NCI-H1092 (cell line): ENCODE results near the gene TTC31.

Experiments
- DNase-seq: peaks from one replicate; lab custom pipeline; 2025; lab: John Stamatoyannopoulos, UW

Gene TTC31

DNA sequence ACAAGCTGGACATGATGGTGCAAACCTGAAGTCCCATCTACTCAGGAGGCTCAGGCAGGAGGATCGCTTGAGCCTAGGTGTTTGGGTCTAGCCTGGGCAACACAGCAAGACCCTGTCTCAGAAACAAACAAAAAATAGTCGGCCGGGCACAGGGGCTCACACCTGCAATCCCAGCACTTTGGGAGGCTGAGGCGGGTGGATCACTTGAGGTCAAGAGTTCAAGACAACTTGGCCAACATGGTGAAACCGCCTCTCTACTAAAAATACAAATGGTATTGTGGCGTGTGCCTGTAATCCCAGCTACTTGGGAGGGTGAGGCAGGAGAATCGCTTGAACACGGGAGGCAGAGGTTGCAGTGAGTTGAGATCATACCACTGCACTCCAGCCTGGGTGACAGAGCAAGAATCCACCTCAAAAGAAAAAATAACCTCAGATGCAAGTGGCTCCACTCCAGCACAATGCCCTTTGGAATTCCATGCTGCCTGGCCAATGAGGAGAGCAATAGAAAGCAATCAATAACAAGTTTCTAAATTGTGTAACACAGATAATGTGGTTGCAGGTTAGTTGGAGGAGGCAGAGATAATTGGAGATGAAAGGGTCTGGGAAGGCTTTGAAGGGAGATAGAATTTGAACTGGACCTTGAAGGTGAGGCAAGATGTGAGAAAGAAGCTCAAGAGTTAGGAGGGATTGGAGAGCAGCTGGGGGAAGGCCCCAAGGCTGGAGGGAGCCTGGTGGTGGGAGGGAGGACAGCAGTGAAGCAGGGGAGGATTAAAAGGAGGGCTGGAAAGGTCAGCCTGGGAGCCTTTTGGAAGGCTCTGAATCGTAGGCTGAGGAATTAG lies 6.0 kb downstream of the TTC31 start:
- no peak for DNase-seq

DNA sequence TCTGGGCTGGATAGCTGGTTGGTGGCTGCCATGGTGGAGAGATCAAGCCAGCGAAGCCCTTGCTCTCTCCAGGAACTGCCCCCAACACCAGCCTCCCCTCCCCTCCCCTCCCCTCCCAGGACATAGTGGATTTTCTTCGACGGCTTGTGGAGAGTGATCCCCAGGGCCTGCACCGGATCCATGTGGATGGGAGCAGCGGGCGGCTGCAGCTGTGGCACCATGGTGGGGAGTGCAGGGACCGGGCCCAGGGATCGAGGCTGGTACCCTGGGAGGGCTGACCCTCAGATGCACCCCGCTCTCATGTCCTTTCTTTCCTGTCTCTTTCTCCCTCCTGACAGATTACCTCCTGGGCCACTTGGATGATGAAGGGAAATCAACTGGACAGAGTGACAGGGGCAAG lies 7.0 kb downstream of the TTC31 start:
- no peak for DNase-seq

DNA sequence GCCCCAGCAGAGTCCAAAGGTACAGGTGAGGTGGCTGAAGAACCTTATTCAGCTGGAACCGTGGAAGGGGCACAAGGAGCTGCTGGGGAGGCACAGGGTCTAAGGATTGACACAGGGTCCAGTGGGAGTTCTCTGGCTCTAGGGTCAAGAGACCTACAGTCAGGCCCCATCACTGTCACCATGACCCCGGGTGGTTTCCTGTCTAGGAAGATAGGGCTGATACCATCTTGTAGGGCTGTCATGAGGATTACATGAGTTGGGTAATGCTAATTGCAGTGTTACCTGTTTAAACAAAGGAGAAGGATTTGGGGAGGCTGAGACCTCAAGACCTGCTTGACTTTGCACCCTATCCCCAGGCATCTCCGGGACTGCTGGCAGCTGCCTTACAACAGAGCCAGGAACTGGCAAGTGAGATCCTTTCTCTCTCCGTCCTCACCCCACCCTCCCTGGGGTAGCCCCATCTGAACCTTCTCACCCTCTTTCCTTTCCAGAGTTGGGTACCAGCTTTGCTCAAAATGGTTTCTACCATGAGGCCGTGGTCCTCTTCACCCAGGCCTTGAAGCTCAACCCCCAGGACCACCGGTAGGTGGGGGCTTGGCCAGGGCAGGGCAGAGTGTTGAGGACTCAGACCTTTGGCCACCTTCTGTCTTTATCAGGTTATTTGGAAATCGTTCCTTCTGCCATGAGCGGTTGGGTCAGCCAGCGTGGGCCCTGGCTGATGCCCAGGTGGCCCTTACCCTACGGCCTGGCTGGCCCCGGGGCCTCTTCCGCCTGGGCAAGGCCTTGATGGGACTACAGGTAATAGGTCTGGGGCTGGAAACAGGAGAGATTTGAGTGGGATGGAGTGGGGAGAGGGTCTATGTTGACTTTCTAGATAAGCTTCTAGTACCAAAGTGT lies 9.0 kb downstream of the TTC31 start:
- no peak for DNase-seq

DNA sequence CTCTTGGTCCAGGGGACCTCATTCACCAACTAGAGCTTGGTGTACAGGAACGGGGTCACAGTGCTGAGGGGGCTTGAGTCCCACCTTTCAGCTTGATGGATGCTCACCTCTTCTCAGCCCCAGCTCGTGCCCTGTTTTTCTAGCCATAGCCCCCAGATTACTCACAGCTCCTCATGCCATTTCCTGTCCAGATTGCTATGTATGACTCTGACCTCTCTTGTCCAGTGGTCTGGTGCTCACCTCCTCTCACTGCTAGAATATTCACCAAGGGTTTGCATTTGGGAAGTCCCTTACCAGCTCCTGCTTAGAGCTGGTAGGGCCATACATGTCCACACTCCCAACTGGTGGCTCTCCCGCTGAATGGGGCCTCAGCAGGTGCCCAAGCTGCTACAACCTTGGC lies 10.7 kb downstream of the TTC31 start:
- no peak for DNase-seq

DNA sequence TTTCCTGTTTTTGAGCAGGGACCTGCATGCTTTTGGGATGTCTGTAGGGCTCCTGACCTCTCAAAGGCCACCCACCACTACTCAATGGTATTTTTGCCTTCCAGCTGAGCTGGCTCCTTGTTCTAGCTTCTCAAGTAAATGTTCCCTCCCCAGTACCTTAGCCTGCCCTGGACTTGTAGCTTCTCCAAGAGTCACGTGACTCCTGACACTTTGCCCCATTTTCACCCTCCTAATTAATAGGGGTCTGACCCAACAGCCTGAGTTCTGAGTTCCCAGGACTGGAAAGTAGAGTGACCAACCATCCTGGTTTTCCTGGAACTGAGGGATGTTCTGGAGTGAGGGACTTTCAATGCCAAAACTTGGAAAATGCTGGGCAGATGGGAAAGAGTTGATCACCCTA lies 12.6 kb downstream of the TTC31 start:
- no peak for DNase-seq

DNA sequence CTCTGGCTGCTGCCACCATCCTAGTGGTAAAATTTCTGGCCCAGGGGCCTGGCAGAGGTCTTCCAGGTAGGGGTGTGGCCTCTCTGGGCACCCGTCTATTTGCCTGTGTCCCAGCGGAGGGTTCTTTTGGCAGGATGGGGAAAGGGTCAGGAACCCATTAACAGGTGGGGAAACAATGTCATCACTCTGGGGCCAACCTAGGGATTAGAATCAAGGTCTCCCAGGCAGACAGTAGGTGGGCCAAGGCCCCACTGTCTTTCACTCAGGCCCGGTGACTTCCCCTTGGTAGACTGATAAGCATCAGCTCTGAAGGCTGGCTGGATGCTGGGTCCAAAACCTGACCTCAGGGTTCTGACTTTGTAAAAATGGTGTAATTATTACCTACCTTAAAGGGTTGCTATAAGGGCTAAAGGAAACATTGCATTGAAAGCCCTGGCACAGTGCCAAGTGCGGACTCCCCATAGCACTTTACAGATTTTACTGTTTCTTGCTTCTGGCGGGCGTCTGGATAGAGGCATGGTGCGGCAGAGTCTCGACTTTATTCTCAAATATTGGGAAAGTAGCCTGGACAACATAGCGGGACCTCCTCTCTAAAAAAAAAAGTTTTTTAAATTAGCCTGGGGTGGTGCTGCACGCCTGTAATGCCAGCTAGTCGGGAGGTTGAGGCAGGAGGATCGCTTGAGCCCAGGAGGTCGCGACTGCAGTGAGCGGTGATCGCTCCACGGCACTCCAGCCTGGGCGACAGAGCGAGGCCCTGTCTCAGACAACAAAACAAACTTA lies 14.3 kb downstream of the TTC31 start:
- DNase-seq: no peak

DNA sequence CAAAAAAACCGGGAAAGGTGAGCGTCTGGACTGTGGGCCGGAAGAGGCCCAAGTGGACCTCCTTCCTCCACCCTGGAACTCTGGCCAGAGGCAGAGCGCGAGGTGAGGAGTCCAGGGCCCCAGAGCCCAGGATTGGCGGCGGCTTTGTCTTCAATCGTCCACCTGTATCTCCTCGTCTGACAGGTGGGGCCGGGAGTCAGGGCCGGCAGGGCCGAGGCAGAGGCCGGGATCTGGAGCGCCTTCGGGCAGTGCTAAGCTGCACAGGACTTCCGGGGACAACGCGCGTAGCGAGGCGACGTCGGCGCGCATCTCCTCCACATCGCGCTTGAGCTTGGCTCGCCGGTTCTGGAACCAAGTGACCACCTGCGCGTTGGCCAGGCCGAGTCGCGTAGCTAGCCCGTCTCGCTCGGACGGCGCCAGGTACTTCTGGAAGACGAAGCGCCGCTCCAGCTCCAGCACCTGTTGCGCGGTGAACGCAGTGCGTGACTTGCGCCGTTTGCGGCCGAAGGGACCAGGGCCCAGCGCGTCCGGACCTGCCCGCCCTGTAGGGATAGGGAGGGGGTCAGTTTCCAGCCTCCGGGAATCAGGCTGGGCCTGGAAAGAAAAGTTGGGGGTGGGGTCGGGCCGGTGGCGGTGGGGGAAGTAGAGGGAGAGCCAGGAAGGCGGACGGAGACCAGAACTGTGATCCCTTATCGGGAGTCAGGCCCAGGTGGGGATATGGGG lies 15.1 kb downstream of the TTC31 start:
- DNase-seq: no peak

DNA sequence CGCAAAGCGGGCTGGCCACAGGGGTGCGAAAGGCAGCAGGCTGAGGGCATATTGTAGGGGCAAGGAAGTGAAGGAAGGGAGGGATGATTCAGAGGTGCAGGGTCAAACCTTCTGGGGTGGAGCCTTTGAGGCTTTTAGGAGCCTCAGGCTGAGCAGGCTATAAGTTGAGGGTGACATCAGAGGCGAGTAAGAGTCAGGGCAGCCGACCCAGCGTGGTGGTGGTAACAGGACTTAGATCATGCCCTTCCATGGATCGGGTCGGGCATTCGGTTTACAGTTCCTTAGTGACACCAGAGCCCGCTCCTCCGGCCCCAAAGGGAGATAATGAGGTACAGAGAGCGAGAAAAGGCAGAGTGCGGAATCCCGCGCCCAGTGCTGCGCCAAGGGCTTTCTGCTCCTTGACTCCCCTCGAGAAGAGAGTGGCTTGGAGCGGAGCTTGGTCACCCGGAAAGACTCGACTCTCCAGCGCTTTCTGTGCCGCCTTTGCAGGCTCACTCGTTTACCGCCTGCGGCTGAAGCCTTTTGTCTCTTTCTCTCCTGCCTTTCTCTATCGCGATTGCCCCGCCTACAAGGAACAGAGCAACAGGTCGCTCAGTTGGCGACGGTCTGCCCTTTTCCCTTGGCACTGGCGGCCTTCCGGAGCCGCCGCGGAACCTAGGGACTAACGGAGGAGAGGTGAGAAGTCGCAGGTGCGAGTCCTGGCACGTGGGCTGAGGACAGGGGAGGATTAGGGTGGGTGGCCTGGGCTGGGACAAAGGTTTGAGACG lies 15.8 kb downstream of the TTC31 start:
- DNase-seq: no peak

DNA sequence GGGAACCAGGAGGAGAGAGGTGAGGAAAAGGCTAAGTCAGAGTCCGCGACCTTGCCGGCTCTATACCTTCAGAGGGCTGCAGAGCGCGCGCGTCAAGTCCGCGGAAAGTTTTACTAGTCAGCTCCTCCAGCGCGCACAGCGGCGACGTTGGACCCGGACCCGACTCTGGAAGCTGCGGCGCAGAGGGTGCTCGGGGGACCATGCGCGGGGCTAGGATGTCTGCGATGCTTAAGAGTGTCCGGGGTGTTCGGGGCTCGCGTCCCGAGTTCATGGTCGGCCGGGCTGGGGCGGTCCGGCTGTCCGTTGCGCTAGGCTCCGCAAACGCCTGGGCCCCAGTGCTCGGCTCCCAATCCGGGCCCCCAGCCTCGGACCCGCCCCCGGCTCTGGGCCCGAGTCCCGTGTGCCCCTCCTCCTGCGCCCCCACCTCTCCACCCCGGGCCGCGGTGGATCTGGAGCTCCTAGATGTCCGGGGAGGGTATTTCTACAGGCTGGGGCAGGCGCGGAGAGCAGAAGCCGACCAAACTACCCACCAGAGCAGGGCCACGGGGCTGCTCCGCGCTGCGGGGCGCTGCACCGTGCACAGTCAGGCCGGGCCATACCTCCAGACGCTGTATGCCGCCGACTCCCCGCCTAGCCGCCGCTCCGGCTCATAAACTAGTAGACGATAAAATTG lies 16.5 kb downstream of the TTC31 start, which contains the start of gene LBX2:
LBX2 (minus strand) TSS at position 337 of the 673 bp plus-strand sequence; CDS start at position 271, 66 bp downstream.
- no peak for DNase-seq

DNA sequence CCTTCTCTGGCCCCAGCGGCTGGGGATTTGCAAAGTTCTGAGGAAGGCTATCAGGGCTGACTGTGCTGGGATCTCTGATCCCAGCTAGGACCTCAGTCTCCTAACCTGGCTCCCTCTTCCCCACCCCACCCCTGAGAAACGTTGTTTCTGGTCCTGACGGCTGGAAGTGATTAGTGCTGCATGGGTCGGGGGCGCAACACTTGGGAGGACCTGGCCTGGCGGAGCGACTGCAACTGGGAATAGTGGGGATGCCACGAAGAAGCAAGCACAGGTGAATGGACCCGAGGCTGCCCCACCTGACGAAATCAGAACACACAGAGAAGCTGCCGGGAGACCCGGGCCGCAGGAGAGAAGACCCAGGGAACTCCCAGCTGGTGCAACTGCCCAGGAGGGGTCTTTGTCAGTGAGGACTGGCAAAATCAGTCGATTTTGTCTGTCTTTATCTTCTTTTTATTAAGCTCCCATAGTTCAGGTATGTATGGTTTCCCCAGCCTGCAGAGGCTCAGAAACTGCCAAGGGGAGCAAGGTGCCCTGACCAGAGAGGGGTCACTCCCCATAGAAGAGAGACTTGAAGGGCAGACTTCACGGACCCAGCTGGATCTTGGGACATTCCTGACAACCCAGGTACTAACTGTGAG lies 17.2 kb downstream of the TTC31 start:
- no peak for DNase-seq

DNA sequence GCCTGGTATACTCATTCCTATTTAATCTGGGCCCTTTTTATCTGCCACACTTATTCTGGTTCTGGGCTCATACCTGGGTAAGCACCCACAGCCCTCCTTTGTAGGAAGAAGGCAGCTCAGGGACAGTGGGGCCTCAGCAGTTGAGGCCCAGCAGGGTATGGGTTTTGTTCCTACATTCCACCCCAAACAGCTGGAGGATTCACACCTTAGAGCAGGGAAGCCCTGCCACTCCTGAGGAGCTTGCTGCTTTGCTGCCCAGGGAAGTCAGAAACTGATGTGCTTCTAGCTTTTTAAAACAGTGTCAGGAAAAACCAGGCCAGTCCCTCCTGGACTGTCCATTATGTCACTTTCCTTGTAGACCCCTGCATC lies 17.7 kb downstream of the TTC31 start:
- DNase-seq: no peak

DNA sequence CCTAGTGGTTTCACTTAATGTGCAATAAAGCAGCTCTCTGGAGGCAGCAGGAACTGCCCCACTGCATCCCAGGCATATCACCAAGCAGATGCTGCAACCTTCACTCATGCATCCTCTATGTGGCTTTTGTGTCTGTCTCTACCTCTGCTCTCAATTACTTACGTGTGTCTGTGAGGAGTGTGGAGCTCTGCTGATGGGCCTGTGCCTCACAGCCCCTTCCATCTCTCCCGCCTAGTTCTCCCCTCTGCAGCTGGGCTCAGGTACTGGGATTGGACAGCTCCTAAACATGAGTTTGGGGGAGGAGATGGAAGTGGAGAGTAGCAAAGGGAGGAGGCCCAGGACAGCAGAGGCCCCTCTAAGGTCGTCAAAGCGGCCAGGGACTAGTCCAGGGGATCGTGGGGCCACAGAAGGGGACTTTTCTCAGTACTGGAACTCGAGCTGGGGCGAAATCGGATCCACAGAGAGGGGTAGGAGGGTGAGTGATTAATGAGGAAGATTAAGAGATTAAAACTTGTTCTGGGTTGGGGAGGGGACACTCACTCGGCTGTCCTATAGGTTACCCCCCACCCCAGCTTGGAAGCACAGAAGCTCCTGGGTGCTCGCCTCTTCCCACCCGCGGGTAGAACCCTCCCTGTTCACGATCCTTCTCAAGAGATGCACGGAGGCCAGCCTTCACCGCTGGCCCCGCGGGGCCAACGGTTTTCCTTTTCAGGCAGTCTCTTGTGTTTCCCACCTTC lies 18.6 kb downstream of the TTC31 start:
- no peak for DNase-seq

DNA sequence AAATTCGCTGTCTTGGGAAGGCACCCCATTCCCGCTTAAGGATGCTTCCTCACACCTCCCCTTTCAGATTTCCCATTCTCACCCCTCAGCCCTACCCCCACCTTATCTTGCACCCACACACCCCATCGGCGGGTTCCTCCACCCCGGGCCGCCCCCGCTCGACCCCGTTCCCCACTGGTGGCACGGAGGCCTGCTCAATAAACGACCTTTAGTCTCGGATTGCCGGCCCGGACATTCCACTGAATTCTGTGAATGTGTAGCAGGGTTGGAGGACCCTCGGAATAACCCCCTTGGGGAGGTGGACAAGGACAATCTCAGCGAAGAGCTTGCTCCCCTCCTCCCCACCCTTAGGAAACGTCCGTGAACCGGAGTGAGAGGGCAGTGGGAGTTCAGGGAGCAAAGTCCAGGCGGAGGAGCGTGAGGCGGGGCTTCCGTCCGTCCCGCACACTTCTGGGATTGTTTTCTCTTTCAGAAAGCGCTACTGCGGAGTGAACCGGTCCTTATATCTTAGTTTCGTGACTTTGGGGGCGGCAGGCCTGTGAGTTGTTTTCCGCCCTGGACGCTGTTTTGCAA lies 19.4 kb downstream of the TTC31 start:
- DNase-seq: no peak

DNA sequence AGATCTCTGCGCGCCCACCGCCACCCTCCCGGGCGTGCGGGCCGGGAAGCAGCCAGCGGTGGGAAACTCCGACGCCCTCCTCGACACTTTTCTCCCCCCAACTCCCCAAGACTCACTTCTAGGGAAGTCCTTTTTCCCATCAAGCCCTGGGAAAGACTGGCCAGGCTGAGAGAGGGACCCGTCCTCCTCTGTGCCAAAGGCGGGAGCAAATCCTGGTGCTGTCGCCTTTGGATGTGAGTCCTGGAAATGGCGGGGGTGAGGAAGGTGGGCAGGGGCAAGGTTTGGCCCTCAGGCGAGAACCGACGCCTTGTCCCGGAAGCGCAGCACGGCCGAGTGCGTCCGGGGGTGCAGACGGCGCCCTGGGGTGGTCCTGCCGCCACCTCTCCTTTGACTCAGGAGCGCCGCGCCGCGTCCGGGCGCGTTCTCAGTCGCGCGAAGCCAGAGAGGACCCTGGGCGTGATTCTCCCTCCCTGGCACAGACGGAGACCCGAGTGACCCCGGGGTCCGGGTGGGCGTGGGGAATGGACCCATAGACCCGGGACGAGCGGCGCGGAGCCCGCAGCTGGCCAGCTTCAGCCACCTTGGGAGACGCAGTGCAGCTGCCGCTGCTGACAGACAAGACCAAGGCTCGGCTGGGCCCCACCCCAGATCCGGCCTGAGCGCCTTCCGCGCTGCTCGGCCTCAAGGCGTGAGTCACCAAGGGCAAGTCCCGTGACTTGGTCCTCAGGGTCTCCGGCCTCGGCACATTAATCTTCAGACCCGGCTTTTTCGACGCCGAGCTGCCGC lies 20.0 kb downstream of the TTC31 start:
- DNase-seq: no peak

DNA sequence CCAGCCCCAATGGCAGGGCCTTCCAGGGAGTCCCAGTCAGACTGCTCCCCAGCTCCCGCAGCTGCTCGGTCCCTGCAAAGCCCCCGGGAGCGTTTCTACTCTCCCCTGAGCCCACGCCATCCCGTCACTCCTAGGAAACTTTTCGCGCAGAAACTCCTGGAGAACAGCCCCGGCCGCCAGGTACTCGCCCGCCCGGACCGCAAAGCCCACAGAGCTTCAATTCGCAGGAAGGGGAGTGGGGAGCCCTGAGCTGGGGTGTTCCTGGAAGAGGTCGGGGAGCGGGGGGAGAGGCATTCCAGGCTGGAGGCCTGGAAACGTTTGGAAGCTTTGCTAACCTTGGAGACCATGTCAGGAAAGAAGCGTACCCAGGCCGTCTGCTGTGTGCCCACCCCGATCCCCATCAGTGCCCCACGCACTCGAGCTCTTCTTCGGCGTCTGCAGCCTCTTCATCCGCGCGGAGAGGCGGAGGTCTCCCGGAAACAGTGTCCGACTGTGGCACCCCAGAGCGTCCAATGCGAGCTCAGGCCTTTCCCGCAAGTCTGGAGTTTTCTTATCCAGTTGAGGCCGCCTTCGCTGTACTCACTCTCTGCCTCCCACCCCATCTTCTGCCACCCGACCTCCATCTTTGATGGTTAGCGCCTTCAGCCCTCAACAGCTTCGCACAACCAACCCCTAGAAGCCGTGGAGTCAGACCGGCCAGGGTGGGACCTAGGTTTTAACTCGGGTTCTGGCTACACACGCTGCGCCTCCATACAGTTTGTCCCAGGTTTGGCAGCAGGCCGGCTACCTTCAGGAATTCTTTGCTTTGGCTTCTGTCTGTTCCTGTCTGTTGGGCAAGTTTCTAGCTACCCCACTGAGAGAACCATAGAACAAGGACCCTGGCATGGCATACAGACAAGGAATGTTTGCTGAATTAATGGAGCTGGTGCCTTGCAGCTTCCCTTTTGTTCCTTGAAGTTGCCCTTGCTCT lies 20.9 kb downstream of the TTC31 start:
- DNase-seq: no peak

DNA sequence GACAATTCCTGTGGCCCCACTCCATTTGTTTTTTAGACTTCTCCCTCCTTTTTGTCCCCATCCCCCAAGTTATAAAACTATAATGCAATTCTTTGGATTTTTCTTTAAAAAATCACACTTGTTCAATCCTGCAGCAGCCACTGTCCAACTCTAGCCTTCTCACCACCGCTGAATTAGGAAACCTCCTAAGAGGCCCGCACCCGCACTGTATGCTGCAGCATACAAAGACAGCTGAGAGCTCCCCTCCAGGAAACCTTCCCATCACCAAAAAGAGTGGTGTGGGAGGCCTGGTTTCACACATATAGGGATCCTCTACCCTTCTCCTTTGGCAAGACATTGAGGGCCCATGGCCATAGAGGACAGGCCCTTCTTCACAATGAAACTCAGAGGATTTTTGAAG lies 21.7 kb downstream of the TTC31 start:
- DNase-seq: no peak
